Heart right ventricle (tissue), 16 donors: ENCODE results near the gene OGA. TPM values are rescaled to one million over a fixed set of nuclear protein-coding genes. Genes with fewer than 3 reads are reported as not detected.

Experiments used
- ATAC-seq, 8 donors: fragments of 200-7000 bp; cut with Tn5 transposase; one replicate each; pipeline ENCODE4 v1.9.1; 2020; ENCODE audit warnings: mild to moderate bottlenecking in 8 of 8, moderate library complexity in 8 of 8, moderate number of reproducible peaks in 1 of 8
- DNase-seq, 2 donors: peaks; one replicate each; pipeline ENCODE4 v3.0.0-alpha.2; 2020
- H3K27ac ChIP-seq, 10 donors: fragments of 200-600 bp; sonication (generic) in 2 of 10; one replicate each; pipeline versions ENCODE4 v1.5.0 to v1.8.0; 2020 to 2022; ENCODE audit warnings: mild to moderate bottlenecking in 3 of 10
- H3K27me3 ChIP-seq, 7 donors: fragments of 200-600 bp; one replicate each; pipeline ENCODE4 v1.8.0; 2021 to 2022; ENCODE audit warnings: mild to moderate bottlenecking in 2 of 7
- H3K36me3 ChIP-seq, 9 donors: fragments of 200-600 bp; sonication (generic) in 1 of 9; one replicate each; pipeline versions ENCODE4 v1.5.0 to v1.8.0; 2020 to 2022; ENCODE audit warnings: mild to moderate bottlenecking in 2 of 9
- H3K4me1 ChIP-seq, 9 donors: fragments of 200-600 bp; sonication (generic) in 1 of 9; one replicate each; pipeline versions ENCODE4 v1.5.0 to v1.8.0; 2020 to 2022; ENCODE audit warnings: mild to moderate bottlenecking in 4 of 9
- H3K4me3 ChIP-seq, 10 donors: fragments of 200-600 bp; sonication (generic) in 2 of 10; one replicate each; pipeline versions ENCODE4 v1.5.0 to v1.8.0; 2020 to 2022; ENCODE audit warnings: mild to moderate bottlenecking in 7 of 10, moderate library complexity in 2 of 10
- H3K9me3 ChIP-seq, 11 donors: fragments of 200-600 bp in 10 of 11; sonication (generic) in 2 of 11; one replicate each; pipeline versions ENCODE4 v1.5.0 to v1.8.0; 2013 to 2022; ENCODE audit warnings: mild to moderate bottlenecking in 2 of 11, control low read depth in 1 of 11, moderate library complexity in 1 of 11
- CTCF ChIP-seq, 9 donors: fragments of 200-600 bp; sonication (generic) in 2 of 9; IDR thresholded peaks; one replicate each; pipeline versions ENCODE4 v1.5.0 to v1.8.0; 2021 to 2022; ENCODE audit warnings: antibody characterized with exemption in 9 of 9, mild to moderate bottlenecking in 5 of 9, moderate library complexity in 1 of 9
- WGBS, 2 donors: extraction: QIAGEN DNeasy Blood & Tissue Kit; methylation state at CpG; one replicate each; pipeline ENCODE4 v1.1.7; 2013; ENCODE audit warnings: inconsistent platforms in 1 of 2; 5-methylcytosine and 5-hydroxymethylcytosine counted together
- intact Hi-C, 10 donors: fragments of 100-400 bp; cut with DNase I; formaldehyde crosslinking; loops; one replicate each; pipeline versions ENCODE4 v1.11.1 to v1.14.2; 2022
- polyA plus RNA-seq, 2 donors: library from polyadenylated mRNA; stranded (reverse); fragments of 200-250 nt; gene quantifications; one replicate each; pipeline ENCODE4 v1.2.3, GENCODE V29; 2013
- total RNA-seq, 10 donors: library from RNA; stranded (reverse); fragmentation: NEBNext Ultra II Directional in 3 of 10; extraction: Animal tissue kit (Norgen Biotek cat#: 25700) in 3 of 10; gene quantifications; one replicate each; pipeline versions ENCODE4 v1.2.1 to v1.2.4, GENCODE V29; 2021 to 2023
- donor health status: Arrhythmogenic right ventricular cardiomyopathy.
- donor health status: ischemic (EF 13 %, LVEDD 7.1; RV severe dilation, severe dysfunction).
- donor health status: healthy with polysubstance abuse.
- donor health status: DM: no; HTN: yes; CAD: no.
- donor health status: DM: no; HTN: no; CAD: no.
- donor health status: ischemic (EF 25% LVEDD 6.9; RV normal size, moderate dysfunction).
- donor health status: ischemic (EF 25% LVEDD 5.7; RV mildly dilated, moderate dysfunction).
- donor health status: healthy.
- donor health status: DM: yes; HTN: yes; CAD: no.
- donor health status: Ischemic cardiomyopathy.
- donor health status: ischemic (EF 35%, LVEDD 5.7; RV mildly dilated, moderate dysfunction).
- donor health status: nonischemic (EF 11% LVEDD 7.7; RV severe dilation, severe dysfunction).
- donor health status: DM: yes; HTN: yes; CAD: no.
- donor health status: PGD.
- donor health status: ischemic (EF 29% LVEDD 5.4; RV normal size, mild dysfunction).
- donor health status: nonischemic (EF 23%, LVEDD 6.1; RV moderate dilation, normal function).

Gene OGA
- total and polyA plus RNA-seq, 12 donors, result 28.7 to 146 (median 116) TPM

GRCh38 chr10:101784558-101784957 lies 33.7 kb downstream of the OGA start:
- intact Hi-C loops, result loop anchor here in 4 of 10 donors (5.0 kb wide), 4 partner anchors 33 to 572 kb away; partner anchors contain the start of gene OGA (in 1 of the 4)
- Histone ChIP-seq H3K4me1 (peaks cover 3 to 54% (median 32%) of the 10 kb centered on the region in 9 donors), H3K4me3 (no peak overlapping the region), H3K9me3 (no peaks in the 10 kb centered on the region), H3K27ac (no peak overlapping the region), H3K27me3 (peaks cover 0 to 8% (median 0%) of the 10 kb centered on the region in 7 donors), H3K36me3 (peaks cover 0 to 60% (median 47%) of the 10 kb centered on the region in 9 donors)
- ATAC-seq, result no peak
- no peak for DNase-seq
- no peak for TF ChIP-seq CTCF (IDR thresholded peaks at IDR 0.05)
- WGBS, 2 donors, result 80 to 90% methylated on average over 2 of the region's 2 CpGs

- intact Hi-C loops, result loop anchor here in 5 of 10 donors (2.0 to 5.0 kb wide), 6 partner anchors 34 to 571 kb away; partner anchors contain the start of gene OGA (in 1 of the 5)
Measured at GRCh38 chr10:101783736-101784118, 34.5 kb downstream of the OGA start.

GRCh38 chr10:101782811-101783735 lies 35.2 kb downstream of the OGA start, which contains the start of gene NPM3:
Gene NPM3, minus strand, starts transcription at chr10:101783446. Its CDS starts 56 bp downstream, at chr10:101783390.
- H3K9me3 ChIP-seq, result no peaks in the 10 kb centered on the region
- 1 to 2% methylated on average over 57 of the region's 57 CpGs for WGBS, 2 donors
- H3K36me3 ChIP-seq, result peaks cover 0 to 45% (median 36%) of the 10 kb centered on the region in 9 donors
- peaks cover 0 to 23% (median 9%) of the 10 kb centered on the region in 7 donors for H3K27me3 ChIP-seq
- ATAC-seq (peak; percentile 65 to 79 (median 74)), DNase-seq (peak; percentile 78 to 85)
- peaks cover 11 to 66% (median 44%) of the 10 kb centered on the region in 9 donors for H3K4me1 ChIP-seq
- peak within 1 kb of the TSS in 8 of 10 donors; percentile 35 to 75 (median 50) for H3K27ac ChIP-seq
- intact Hi-C loops, result loop anchor here in 5 of 10 donors (2.0 to 5.0 kb wide), 6 partner anchors 34 to 571 kb away; partner anchors contain the start of gene OGA (in 1 of the 5)
- H3K4me3 ChIP-seq, result peak within 1 kb of the TSS; percentile 19 to 82 (median 71)
- no peak for TF ChIP-seq CTCF (IDR thresholded peaks at IDR 0.05)

More at GRCh38 chr10:101783736-101784118, 34.5 kb downstream of the OGA start:
- peak overlapping the region; percentile 19 to 82 (median 71) for H3K4me3 ChIP-seq
- ATAC-seq (no peak), DNase-seq (no peak)
- WGBS, 2 donors, result 59 to 65% methylated on average over 10 of the region's 10 CpGs
- no peak for TF ChIP-seq CTCF (IDR thresholded peaks at IDR 0.05)
- peak overlapping the region in 8 of 10 donors; percentile 34 to 75 (median 41) for H3K27ac ChIP-seq
- H3K9me3 ChIP-seq, result no peaks in the 10 kb centered on the region
- H3K36me3 ChIP-seq, result peaks cover 0 to 52% (median 39%) of the 10 kb centered on the region in 9 donors
- H3K27me3 ChIP-seq, result peaks cover 0 to 16% (median 2%) of the 10 kb centered on the region in 7 donors
- peaks cover 9 to 62% (median 40%) of the 10 kb centered on the region in 9 donors for H3K4me1 ChIP-seq
